Neural crest cell (in vitro differentiated cells): ENCODE data around the gene SYNRG. TPM values are rescaled to one million over a fixed set of nuclear protein-coding genes. Genes with fewer than 3 reads are reported as not detected.

Experiments used
- DNase-seq: peaks from one replicate; pipeline ENCODE4 v3.0.0; 2021; ENCODE audit warnings: low read depth, mixed read lengths, low spot score
- H3K27ac Mint-ChIP-seq: one replicate; pipeline ENCODE4 v1.8.0; 2021; ENCODE audit warnings: mild to moderate bottlenecking, mixed read lengths; ENCODE audit not compliant: unreplicated experiment
- H3K27me3 Mint-ChIP-seq: 2 replicates; pipeline ENCODE4 v1.8.0; 2021; ENCODE audit warnings: low read depth, mild to moderate bottlenecking, mixed read lengths
- H3K36me3 Mint-ChIP-seq: 2 replicates; pipeline ENCODE4 v1.8.0; 2021; ENCODE audit warnings: low read depth, mild to moderate bottlenecking, mixed read lengths
- H3K4me1 Mint-ChIP-seq: 2 replicates; pipeline ENCODE4 v1.8.0; 2021; ENCODE audit warnings: mixed read lengths
- H3K4me3 Mint-ChIP-seq: one replicate; pipeline ENCODE4 v1.8.0; 2021; ENCODE audit warnings: mild to moderate bottlenecking, mixed read lengths
- H3K9me3 Mint-ChIP-seq: 2 replicates; pipeline ENCODE4 v1.8.0; 2021; ENCODE audit warnings: mixed read lengths
- CTCF ChIP-seq: fragments of 200-600 bp; sonication (generic); conservative IDR thresholded peaks from 2 replicates; pipeline ENCODE4 v1.5.0; 2021; ENCODE audit warnings: antibody characterized with exemption, mild to moderate bottlenecking
- total RNA-seq: library from RNA; stranded (reverse); gene quantifications from 2 replicates; pipeline ENCODE4 v1.2.1, GENCODE V29; 2021

Gene SYNRG
- total RNA-seq, 1 donor from 2014 or later, result 43.0 TPM

- no peak for TF ChIP-seq CTCF
- Mint-ChIP-seq H3K36me3 (no peaks in the 10 kb centered on the region), H3K27ac (no peak overlapping the region), H3K4me3 (no peak overlapping the region), H3K9me3 (no peaks in the 10 kb centered on the region), H3K27me3 (no peaks in the 10 kb centered on the region), H3K4me1 (peaks cover 28% of the 10 kb centered on the region)
- DNase-seq, result no peak
Observed at GRCh38 chr17:37502009-37502936, 106.9 kb downstream of the SYNRG start.

DNA sequence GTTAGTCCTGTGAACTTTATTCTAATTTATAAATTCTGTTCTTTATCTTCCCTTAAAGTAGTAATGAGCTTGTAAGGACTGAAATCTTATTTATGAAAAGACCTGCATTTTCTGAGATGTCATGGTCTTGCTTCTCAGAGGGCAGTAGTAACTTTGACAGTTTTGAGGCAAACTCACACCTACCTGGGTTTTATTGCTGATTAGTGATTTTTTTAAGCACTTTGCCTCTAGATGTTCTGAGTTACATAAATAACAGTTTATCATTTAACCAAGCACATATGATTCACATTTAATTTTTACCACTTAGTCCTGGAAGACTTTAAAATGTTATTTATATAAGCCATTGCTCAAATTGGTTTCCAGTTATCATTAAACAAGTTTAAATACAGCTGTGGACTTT, 108.8 kb downstream of the SYNRG start:
- H3K9me3 Mint-ChIP-seq, result no peaks in the 10 kb centered on the region
- no peak for TF ChIP-seq CTCF

DNA sequence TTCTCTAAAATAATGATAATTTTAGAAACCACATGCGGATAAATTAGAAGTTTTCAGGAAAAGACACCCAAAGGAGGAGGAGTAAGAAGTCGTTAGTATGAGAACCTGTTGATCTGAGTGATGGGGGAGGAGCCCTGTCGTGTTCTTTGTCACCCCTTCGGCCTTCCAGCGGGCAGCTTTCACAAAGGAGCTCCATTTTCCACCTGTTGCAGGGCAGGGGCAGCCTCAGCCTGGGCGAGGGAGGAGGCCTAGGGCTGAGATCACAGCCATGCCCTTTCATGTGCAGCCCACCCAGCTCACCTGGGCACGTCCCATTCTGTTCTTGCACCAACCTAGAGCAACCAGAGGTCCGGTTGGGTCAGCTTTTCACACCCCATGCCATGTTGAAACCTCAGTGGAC, 114.2 kb downstream of the SYNRG start:
- H3K36me3 Mint-ChIP-seq, result no peaks in the 10 kb centered on the region
- no peaks in the 10 kb centered on the region for H3K9me3 Mint-ChIP-seq
- peaks cover 50% of the 10 kb centered on the region for H3K4me1 Mint-ChIP-seq
- peaks cover 2% of the 10 kb centered on the region for H3K27me3 Mint-ChIP-seq
- no peak for TF ChIP-seq CTCF
- no peak for DNase-seq
- peak overlapping the region; percentile 50 for H3K27ac Mint-ChIP-seq
- no peak overlapping the region for H3K4me3 Mint-ChIP-seq

More for the DNA sequence above, 108.8 kb downstream of the SYNRG start:
- no peaks in the 10 kb centered on the region for H3K27me3 Mint-ChIP-seq
- peaks cover 18% of the 10 kb centered on the region for H3K4me1 Mint-ChIP-seq
- H3K4me3 Mint-ChIP-seq, result no peak overlapping the region
- no peaks in the 10 kb centered on the region for H3K36me3 Mint-ChIP-seq
- H3K27ac Mint-ChIP-seq, result no peak overlapping the region
- DNase-seq, result no peak

GRCh38 chr17:37494401-37494831, 114.8 kb downstream of the SYNRG start:
- DNase-seq, result no peak
- Mint-ChIP-seq H3K4me3 (peak overlapping the region; percentile 47), H3K27me3 (peaks cover 3% of the 10 kb centered on the region), H3K27ac (no peak overlapping the region), H3K9me3 (no peaks in the 10 kb centered on the region), H3K36me3 (no peaks in the 10 kb centered on the region), H3K4me1 (peaks cover 50% of the 10 kb centered on the region)
- no peak for TF ChIP-seq CTCF

GRCh38 chr17:37493249-37494027, 115.8 kb downstream of the SYNRG start:
- H3K9me3 Mint-ChIP-seq, result no peaks in the 10 kb centered on the region
- peaks cover 11% of the 10 kb centered on the region for H3K27me3 Mint-ChIP-seq
- peak overlapping the region; percentile 50 for H3K4me3 Mint-ChIP-seq
- no peak for DNase-seq
- no peaks in the 10 kb centered on the region for H3K36me3 Mint-ChIP-seq
- no peak for TF ChIP-seq CTCF
- peaks cover 56% of the 10 kb centered on the region for H3K4me1 Mint-ChIP-seq
- H3K27ac Mint-ChIP-seq, result no peak overlapping the region
